Stimulated activated CD4-positive, alpha-beta T cell treated with anti-CD3 and anti-CD28 coated beads, Interleukin-15, amount 100 ng/mL, for 1 hour (primary cell): ENCODE results near the gene ABHD12B.
A peak's percentile ranks its signal among the peaks of the same experiment; 100 is the strongest.

Source experiments
- DNase-seq, 2 donors: peaks; one replicate each; pipeline ENCODE4 v3.0.0-alpha.2; 2020; ENCODE audit warnings: low read depth in 1 of 2, low spot score in 1 of 2

ABHD12B gene

GRCh38 chr14:50837850-50838470, 33.9 kb upstream of the ABHD12B start:
- DNase-seq = no peak

- DNase-seq = no peak
These were observed 32.8 kb upstream of the ABHD12B start for GRCh38 chr14:50839048-50839447.

GRCh38 chr14:50839691-50840090, 32.2 kb upstream of the ABHD12B start:
- no peak for DNase-seq

GRCh38 chr14:50844391-50844790, 27.5 kb upstream of the ABHD12B start:
- no peak for DNase-seq

GRCh38 chr14:50845166-50845565, 26.7 kb upstream of the ABHD12B start:
- no peak for DNase-seq

GRCh38 chr14:50846226-50846880, 25.5 kb upstream of the ABHD12B start:
- DNase-seq = no peak

- DNase-seq = no peak
These were observed 18.0 kb upstream of the ABHD12B start for GRCh38 chr14:50853891-50854290.

- no peak for DNase-seq
These were observed 17.3 kb upstream of the ABHD12B start for GRCh38 chr14:50854521-50854920.

GRCh38 chr14:50855558-50855957, 16.3 kb upstream of the ABHD12B start:
- no peak for DNase-seq

- no peak for DNase-seq
These were observed 15.2 kb upstream of the ABHD12B start for GRCh38 chr14:50856660-50857059.

- DNase-seq = no peak
These were observed 12.6 kb upstream of the ABHD12B start for GRCh38 chr14:50859296-50859624.

- peak; percentile 75 to 76 for DNase-seq
These were observed 11.3 kb upstream of the ABHD12B start for GRCh38 chr14:50860478-50861086.

GRCh38 chr14:50862036-50862570, 9.8 kb upstream of the ABHD12B start:
- DNase-seq = no peak

GRCh38 chr14:50864237-50864636, 7.6 kb upstream of the ABHD12B start:
- no peak for DNase-seq

- DNase-seq = no peak
These were observed 6.9 kb upstream of the ABHD12B start for GRCh38 chr14:50864946-50865345.

GRCh38 chr14:50865391-50866076, 6.3 kb upstream of the ABHD12B start:
- DNase-seq = no peak

GRCh38 chr14:50871228-50871627, 625 bp upstream of the ABHD12B start:
- no peak for DNase-seq

GRCh38 chr14:50874757-50875156, 2.9 kb downstream of the ABHD12B start:
- no peak for DNase-seq

- peak; percentile 7 to 16 for DNase-seq
These were observed 3.7 kb downstream of the ABHD12B start for GRCh38 chr14:50875359-50876070.

GRCh38 chr14:50882932-50883826, 11.3 kb downstream of the ABHD12B start:
- no peak for DNase-seq
